Common myeloid progenitor, CD34-positive (primary cell): Measurements from ENCODE around the gene GOLGA6L2.
"Not testable (repeated sequence)": the region's sequence is repeated elsewhere in the genome, so short reads cannot be mapped to it uniquely, and the experiment has no call there.

Experiments
- CTCF ChIA-PET: fragments of 350-600 bp; sonication (Branson Sonifier 250); formaldehyde crosslinking; loops from one replicate; lab custom pipeline; 2021; ENCODE audit warnings: antibody characterized with exemption; lab: Charles Lee
- POLR2A ChIA-PET: fragments of 350-600 bp; sonication (Branson Sonifier 250); formaldehyde crosslinking; loops from one replicate; lab custom pipeline; 2021; ENCODE audit warnings: antibody characterized with exemption; lab: Charles Lee
- DNase-seq, 3 donors: peaks; one replicate each; pipeline versions ENCODE4 v3.0.0 to v3.0.0-alpha.2; 2013
- H3K27ac ChIP-seq, 2 experiments: 1 replicate in 1 of 2; 2 replicates in 1 of 2; pipeline ENCODE4 v1.7.0; 2013; ENCODE audit warnings: inconsistent platforms in 2 of 2, low read length in 2 of 2, mild to moderate bottlenecking in 2 of 2, low read depth in 1 of 2, moderate library complexity in 1 of 2; ENCODE audit not compliant: severe bottlenecking in 2 of 2, insufficient read depth in 1 of 2, poor library complexity in 1 of 2
- H3K27me3 ChIP-seq, 5 experiments: replicated peaks in 2 of 5; 1 replicate in 3 of 5; 2 replicates in 2 of 5; pipeline versions ENCODE4 v1.6.1 to v1.7.0; 2013; ENCODE audit warnings: low read length in 4 of 5, mild to moderate bottlenecking in 2 of 5, moderate library complexity in 2 of 5, inconsistent platforms in 1 of 5; ENCODE audit not compliant: insufficient read depth in 5 of 5, control insufficient read depth in 4 of 5
- H3K36me3 ChIP-seq, 4 experiments: 1 replicate in 2 of 4; 2 replicates in 2 of 4; pipeline versions ENCODE4 v1.6.1 to v1.7.0; 2013; ENCODE audit warnings: low read length in 3 of 4, control low read depth in 1 of 4, mild to moderate bottlenecking in 1 of 4; ENCODE audit not compliant: control insufficient read depth in 4 of 4, insufficient read depth in 4 of 4
- H3K4me1 ChIP-seq, 4 experiments: 1 replicate in 3 of 4; 2 replicates in 1 of 4; pipeline versions ENCODE4 v1.6.1 to v1.7.1; 2013; ENCODE audit warnings: low read length in 3 of 4, mild to moderate bottlenecking in 3 of 4, control low read depth in 1 of 4, inconsistent platforms in 1 of 4, moderate library complexity in 1 of 4; ENCODE audit not compliant: control insufficient read depth in 4 of 4, insufficient read depth in 4 of 4; ENCODE audit errors: control extremely low read depth in 1 of 4
- H3K4me3 ChIP-seq, 7 experiments: 1 replicate in 4 of 7; 2 replicates in 3 of 7; pipeline versions ENCODE4 v1.5.1 to v1.7.0; 2013; ENCODE audit warnings: mild to moderate bottlenecking in 7 of 7, low read length in 6 of 7, moderate library complexity in 6 of 7, inconsistent platforms in 2 of 7, low read depth in 2 of 7, control low read depth in 1 of 7; ENCODE audit not compliant: insufficient read depth in 4 of 7, control insufficient read depth in 1 of 7; ENCODE audit errors: extremely low read depth in 1 of 7
- H3K9me3 ChIP-seq, 5 experiments: 1 replicate in 4 of 5; 2 replicates in 1 of 5; pipeline versions ENCODE4 v1.6.1 to v1.7.1; 2013; ENCODE audit warnings: low read length in 4 of 5, mild to moderate bottlenecking in 2 of 5, inconsistent platforms in 1 of 5, low read depth in 1 of 5, moderate library complexity in 1 of 5; ENCODE audit not compliant: control insufficient read depth in 4 of 5, insufficient read depth in 2 of 5; ENCODE audit errors: control extremely low read depth in 1 of 5
- WGBS: methylation state at CpG from one replicate; pipeline ENCODE4 v1.1.5; 2013; ENCODE audit not compliant: insufficient coverage; 5-methylcytosine and 5-hydroxymethylcytosine counted together

Gene GOLGA6L2

DNA sequence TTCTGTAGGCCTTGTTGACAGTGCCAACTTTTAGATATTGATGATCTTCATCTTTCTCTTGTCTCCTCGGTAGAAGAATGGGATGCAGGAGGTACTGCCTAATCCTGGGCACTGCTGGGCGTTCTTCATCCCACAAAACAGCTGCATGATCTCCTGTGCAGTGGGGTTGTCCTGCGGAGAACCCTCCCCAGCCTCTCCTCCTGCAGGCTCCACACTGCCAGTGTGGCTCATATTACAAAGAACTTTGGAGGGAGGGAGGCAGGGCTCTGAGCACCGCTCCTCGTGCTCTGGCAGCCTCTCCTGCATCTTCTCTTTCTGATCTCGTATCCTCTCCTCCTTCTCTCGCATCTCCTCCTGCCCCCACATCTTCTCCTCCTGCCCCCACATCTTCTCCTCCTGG, 7.5 kb downstream of the GOLGA6L2 start:
- WGBS: 68% methylated on average over 6 of the region's 7 CpGs
- Histone ChIP-seq H3K4me3 (no peak overlapping the region), H3K27ac (no peak overlapping the region), H3K36me3 (no peaks in the 10 kb centered on the region), H3K9me3 (no peaks in the 10 kb centered on the region), H3K27me3 (peaks cover 0 to 11% (median 0%) of the 10 kb centered on the region in 5 experiments), H3K4me1 (no peaks in the 10 kb centered on the region)
- ChIA-PET POLR2A (no interaction called here), CTCF (no interaction called here)
- no peak for DNase-seq

DNA sequence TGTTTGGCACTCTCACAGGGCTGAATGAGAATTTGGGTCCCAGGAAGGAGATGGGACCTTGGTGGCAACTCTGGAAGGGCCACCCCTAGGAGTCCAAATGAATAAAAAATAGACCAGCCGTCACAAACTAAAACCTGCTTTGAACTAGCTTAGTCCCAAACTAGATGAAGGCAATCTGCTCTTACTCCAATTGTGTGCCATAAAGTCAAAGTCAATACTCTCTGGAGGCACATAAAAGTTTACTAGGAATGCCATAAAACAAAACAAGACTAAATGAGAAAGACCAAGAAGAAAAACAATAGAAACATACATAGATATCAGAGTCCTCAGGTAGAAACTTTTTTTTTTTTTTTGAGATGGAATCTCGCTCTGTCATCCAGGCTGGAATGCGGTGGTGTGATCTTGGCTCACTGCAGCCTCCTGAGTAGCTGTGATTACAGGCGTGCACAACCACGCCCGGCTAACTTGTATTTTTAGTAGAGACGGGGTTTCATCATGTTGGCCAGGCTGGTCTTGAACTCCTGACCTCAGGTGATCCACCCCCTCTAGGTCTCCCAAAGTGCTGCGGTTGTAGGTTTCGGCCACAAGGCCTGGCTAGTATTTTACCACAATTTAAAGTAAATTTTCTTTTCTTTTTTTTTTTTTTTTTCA, 8.1 kb downstream of the GOLGA6L2 start:
- CTCF ChIA-PET: no interaction called here
- Histone ChIP-seq H3K4me3 (no peak overlapping the region), H3K27ac (no peak overlapping the region), H3K9me3 (no peaks in the 10 kb centered on the region), H3K27me3 (peaks cover 0 to 11% (median 0%) of the 10 kb centered on the region in 5 experiments), H3K4me1 (no peaks in the 10 kb centered on the region), H3K36me3 (no peaks in the 10 kb centered on the region)
- DNase-seq: no peak
- POLR2A ChIA-PET: no interaction called here
- WGBS: 89% methylated on average over 7 of the region's 9 CpGs

DNA sequence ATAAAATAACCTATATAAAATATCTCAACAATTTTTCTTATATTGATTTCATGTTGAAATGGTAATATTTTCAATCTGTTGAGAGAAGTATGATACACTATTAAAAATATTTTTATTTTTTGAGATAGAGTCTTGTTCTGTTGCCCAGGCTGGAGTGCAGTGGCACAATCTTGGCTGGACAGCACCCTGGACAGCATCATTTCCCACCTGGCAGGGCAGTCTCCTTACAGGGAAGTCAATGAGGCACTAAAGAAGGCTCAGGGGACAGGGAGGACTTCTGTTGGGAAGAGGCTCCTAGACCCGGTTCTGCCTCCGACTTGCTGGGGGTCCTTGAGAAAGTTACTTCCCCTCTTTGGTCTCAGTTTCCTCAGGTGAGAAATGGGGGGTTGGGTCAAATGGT, 9.4 kb downstream of the GOLGA6L2 start:
- Histone ChIP-seq H3K27ac (no peak overlapping the region), H3K9me3 (no peaks in the 10 kb centered on the region), H3K36me3 (no peaks in the 10 kb centered on the region), H3K27me3 (peaks cover 0 to 11% (median 0%) of the 10 kb centered on the region in 5 experiments), H3K4me3 (no peak overlapping the region), H3K4me1 (no peaks in the 10 kb centered on the region)
- WGBS: no CpG with 5 or more reads among the region's 2 CpGs
- DNase-seq: no peak
- POLR2A ChIA-PET: no interaction called here
- CTCF ChIA-PET: no interaction called here

DNA sequence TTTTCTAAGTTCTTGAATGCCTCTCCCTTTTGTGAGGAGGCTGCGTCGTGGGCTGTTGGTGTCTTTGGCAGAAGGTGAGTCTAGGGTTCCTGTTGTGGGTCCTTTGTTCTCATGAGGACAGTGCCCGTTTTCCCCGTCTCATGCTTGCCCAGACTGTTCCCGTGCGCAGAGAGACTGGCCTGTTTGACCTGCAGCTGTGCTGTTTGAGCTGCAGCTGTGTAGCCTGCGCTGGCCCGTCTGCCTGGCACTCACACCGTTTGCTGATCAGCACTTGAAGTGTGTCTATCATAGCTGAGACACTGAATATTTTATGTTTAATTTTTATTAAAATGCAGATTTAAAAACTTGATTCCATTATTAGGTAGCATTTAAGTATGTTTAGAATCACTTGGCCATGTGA, 9.9 kb downstream of the GOLGA6L2 start:
- H3K27me3 ChIP-seq: peaks cover 0 to 11% (median 0%) of the 10 kb centered on the region in 5 experiments
- DNase-seq: no peak
- WGBS: 100% methylated on average over 3 of the region's 9 CpGs
- H3K27ac ChIP-seq: no peak overlapping the region
- H3K4me3 ChIP-seq: no peak overlapping the region
- H3K36me3 ChIP-seq: no peaks in the 10 kb centered on the region
- CTCF ChIA-PET: no interaction called here
- POLR2A ChIA-PET: no interaction called here
- no peaks in the 10 kb centered on the region for H3K4me1 ChIP-seq
- no peaks in the 10 kb centered on the region for H3K9me3 ChIP-seq

GRCh38 chr15:23436421-23436820, 10.6 kb downstream of the GOLGA6L2 start:
- 90% methylated on average over 12 of the region's 12 CpGs for WGBS
- peaks cover 0 to 9% (median 0%) of the 10 kb centered on the region in 5 experiments for H3K27me3 ChIP-seq
- POLR2A ChIA-PET: no interaction called here
- H3K4me1 ChIP-seq: no peaks in the 10 kb centered on the region
- DNase-seq: no peak
- no peaks in the 10 kb centered on the region for H3K36me3 ChIP-seq
- CTCF ChIA-PET: no interaction called here
- no peak overlapping the region for H3K4me3 ChIP-seq
- H3K27ac ChIP-seq: no peak overlapping the region
- H3K9me3 ChIP-seq: no peaks in the 10 kb centered on the region

DNA sequence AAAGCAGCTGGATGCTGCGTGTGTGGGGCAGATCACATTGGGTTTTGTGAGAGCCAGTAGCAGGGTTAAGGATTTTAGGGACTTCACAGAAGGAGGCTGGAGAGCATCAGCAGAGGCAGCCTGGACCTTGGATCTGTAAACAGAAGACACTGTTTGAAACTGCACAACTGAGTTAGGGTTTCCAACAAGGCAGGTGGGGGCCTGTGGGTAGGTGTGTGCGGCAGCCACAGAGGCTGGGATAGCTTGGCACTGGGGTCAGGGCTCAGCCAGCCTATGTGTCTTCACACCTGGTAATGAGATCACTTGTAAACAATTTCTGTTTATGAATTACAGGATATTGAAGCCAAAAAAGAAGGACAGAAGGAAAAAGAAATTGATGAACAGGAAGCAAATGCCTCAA, 12.3 kb downstream of the GOLGA6L2 start:
- H3K27me3 ChIP-seq, H3K27ac ChIP-seq, DNase-seq, POLR2A ChIA-PET, H3K9me3 ChIP-seq, H3K36me3 ChIP-seq, H3K4me1 ChIP-seq, H3K4me3 ChIP-seq, CTCF ChIA-PET: not testable (repeated sequence)
- WGBS: 100% methylated on average over 1 of the region's 2 CpGs

- POLR2A ChIA-PET, H3K36me3 ChIP-seq, DNase-seq, H3K4me1 ChIP-seq, H3K4me3 ChIP-seq, H3K27ac ChIP-seq, H3K27me3 ChIP-seq, CTCF ChIA-PET, H3K9me3 ChIP-seq: not testable (repeated sequence)
- 89% methylated on average over 2 of the region's 8 CpGs for WGBS
Observed at GRCh38 chr15:23425327-23425726, 21.7 kb downstream of the GOLGA6L2 start.
